Epithelial cell of proximal tubule (primary cell): Measurements from ENCODE around the gene HEG1. TPM values are rescaled to one million over a fixed set of nuclear protein-coding genes. Genes with fewer than 3 reads are reported as not detected.

Experiments
- DNase-seq: peaks from one replicate; pipeline ENCODE4 v3.0.0-alpha.2; 2011; ENCODE audit warnings: low read depth
- H3K4me3 ChIP-seq: 2 replicates; pipeline ENCODE4 v1.5.1; 2011; ENCODE audit warnings: low read depth, mild to moderate bottlenecking, low read length
- CTCF ChIP-seq: conservative IDR thresholded peaks from 2 replicates; pipeline ENCODE4 v1.5.1; 2012; ENCODE audit warnings: low read depth, mild to moderate bottlenecking, low read length
- total RNA-seq: library from RNA; depleted of rRNA; stranded (reverse); fragments of >200 nt; gene quantifications from 2 replicates; pipeline ENCODE4 v1.2.3, GENCODE V29; 2015

The HEG1 gene
- total RNA-seq, 1 donor from 2014 or later, result 17.6 TPM

DNA sequence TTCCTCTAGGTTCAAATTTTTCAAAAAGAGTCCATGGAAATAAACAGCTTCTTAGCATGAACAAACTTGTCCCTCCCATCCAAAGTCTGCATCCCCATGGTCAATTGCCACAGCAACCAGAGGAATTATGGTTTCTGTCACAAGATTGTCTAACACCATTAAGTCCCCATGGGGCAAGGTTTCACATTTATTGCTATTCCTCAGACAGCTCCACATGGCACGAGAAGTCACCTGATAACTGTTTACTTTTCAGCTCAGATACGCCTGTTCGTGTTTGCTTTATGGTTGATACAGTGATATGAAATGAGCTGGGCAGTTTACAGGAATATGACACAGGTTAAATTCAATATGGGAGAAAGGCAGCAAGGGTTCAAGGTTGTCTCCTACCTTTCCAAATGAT lies 83.3 kb downstream of the HEG1 start:
- H3K4me3 ChIP-seq, result no peak overlapping the region
- no peak for TF ChIP-seq CTCF
- no peak for DNase-seq

DNA sequence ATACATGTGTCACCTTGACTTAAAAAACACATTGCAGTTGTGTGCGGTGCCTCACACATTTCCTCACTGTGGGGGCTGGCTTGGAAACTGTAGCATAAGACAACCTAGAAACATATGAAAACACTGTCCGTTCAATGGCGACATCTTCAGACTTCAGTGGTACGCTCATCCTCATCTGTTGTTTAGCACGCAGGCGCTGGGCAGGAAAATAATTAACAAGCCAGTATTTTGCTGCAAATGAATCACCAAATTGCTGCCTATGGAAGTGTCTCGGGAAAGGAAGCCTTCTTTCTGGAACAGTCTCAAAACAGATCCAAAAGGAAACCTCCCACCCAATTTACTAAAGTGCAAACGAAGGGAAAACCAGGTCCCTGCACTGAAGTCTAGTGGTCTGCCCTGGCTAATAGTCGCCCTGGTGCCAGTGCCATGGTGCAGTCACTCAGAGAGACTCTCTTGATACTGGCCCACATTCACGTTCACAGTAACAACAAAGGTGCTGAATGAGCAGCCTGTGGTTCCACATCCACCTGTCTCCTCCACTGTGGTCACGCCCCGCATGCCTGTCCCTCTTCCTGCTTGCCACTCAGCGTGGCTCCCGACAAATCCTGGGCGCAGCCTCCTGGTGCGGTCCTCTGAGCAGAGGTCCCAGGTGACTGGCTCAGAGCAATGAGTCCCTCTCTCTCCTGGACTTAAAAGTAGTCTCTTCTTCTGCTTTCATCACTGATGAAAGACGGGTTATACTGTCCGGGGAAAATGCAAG lies 85.7 kb downstream of the HEG1 start:
- no peak for DNase-seq
- peak; percentile 25 for TF ChIP-seq CTCF
- peak overlapping the region; percentile 12 for H3K4me3 ChIP-seq

GRCh38 chr3:124969190-124969589 lies 86.6 kb downstream of the HEG1 start:
- no peak overlapping the region for H3K4me3 ChIP-seq
- DNase-seq, result no peak
- no peak for TF ChIP-seq CTCF

- no peak for DNase-seq
- no peak for TF ChIP-seq CTCF
Measured at GRCh38 chr3:124967964-124968363, 87.8 kb downstream of the HEG1 start.

GRCh38 chr3:124966521-124967445 lies 89.0 kb downstream of the HEG1 start:
- no peak for TF ChIP-seq CTCF
- H3K4me3 ChIP-seq, result no peak overlapping the region
- no peak for DNase-seq

More at GRCh38 chr3:124967964-124968363, 87.8 kb downstream of the HEG1 start:
- no peak overlapping the region for H3K4me3 ChIP-seq

DNA sequence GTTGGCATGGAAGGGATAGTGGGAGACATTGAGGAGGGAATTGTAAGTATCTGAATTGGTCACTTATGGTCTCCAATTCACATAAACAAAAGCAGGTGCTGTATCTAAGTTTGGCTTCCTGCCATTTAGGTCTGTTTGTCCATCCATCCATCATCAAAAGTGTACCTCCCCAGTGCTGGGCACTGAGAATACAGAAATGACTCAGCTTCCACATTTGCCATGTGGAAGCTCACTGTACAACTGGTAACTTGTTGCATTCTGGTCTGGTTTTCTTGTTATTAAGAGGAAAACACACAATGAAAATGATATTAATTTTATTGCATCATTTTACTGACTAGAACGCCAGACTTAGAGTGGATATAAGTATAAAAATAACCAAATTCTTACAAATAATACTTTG lies 90.4 kb downstream of the HEG1 start:
- no peak overlapping the region for H3K4me3 ChIP-seq
- TF ChIP-seq CTCF, result no peak
- no peak for DNase-seq
